ENCODE results near the gene NCAM1. TPM values are rescaled to one million over a fixed set of nuclear protein-coding genes. Genes with fewer than 3 reads are reported as not detected.

The NCAM1 gene
- total RNA-seq, 1 donor from 2014 or later, result 3.5 TPM

- intact Hi-C loops (cut with DNase I), result no loop called here
- H3K27me3 ChIP-seq (ENCODE audit: low read depth), result no peaks in the 10 kb centered on the region
- DNase-seq (no peak), ATAC-seq (no peak)
- H3K4me1 ChIP-seq, result no peaks in the 10 kb centered on the region
- H3K9me3 ChIP-seq, result no peaks in the 10 kb centered on the region
- TF ChIP-seq, protein P1, sequence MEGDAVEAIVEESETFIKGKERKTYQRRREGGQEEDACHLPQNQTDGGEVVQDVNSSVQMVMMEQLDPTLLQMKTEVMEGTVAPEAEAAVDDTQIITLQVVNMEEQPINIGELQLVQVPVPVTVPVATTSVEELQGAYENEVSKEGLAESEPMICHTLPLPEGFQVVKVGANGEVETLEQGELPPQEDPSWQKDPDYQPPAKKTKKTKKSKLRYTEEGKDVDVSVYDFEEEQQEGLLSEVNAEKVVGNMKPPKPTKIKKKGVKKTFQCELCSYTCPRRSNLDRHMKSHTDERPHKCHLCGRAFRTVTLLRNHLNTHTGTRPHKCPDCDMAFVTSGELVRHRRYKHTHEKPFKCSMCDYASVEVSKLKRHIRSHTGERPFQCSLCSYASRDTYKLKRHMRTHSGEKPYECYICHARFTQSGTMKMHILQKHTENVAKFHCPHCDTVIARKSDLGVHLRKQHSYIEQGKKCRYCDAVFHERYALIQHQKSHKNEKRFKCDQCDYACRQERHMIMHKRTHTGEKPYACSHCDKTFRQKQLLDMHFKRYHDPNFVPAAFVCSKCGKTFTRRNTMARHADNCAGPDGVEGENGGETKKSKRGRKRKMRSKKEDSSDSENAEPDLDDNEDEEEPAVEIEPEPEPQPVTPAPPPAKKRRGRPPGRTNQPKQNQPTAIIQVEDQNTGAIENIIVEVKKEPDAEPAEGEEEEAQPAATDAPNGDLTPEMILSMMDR (IDR thresholded peaks at IDR 0.05), result no peak
- H3K36me3 ChIP-seq, result no peaks in the 10 kb centered on the region
- no peak overlapping the region for H3K4me3 ChIP-seq
- H3K27ac ChIP-seq, result no peak overlapping the region
Observed at GRCh38 chr11:113240790-113241635, 279.8 kb downstream of the NCAM1 start.

- DNase-seq (no peak), ATAC-seq (no peak)
- Histone ChIP-seq H3K4me3 (no peak overlapping the region), H3K27me3 (ENCODE audit: low read depth) (no peaks in the 10 kb centered on the region), H3K27ac (no peak overlapping the region), H3K4me1 (no peaks in the 10 kb centered on the region), H3K9me3 (no peaks in the 10 kb centered on the region), H3K36me3 (no peaks in the 10 kb centered on the region)
- intact Hi-C loops (cut with DNase I), result no loop called here
- TF ChIP-seq, protein P1 (IDR thresholded peaks at IDR 0.05), result no peak
Observed at GRCh38 chr11:113241636-113242054, 280.4 kb downstream of the NCAM1 start.

GRCh38 chr11:113242060-113242459, 280.8 kb downstream of the NCAM1 start:
- H3K4me1 ChIP-seq, result no peaks in the 10 kb centered on the region
- DNase-seq, result no peak
- TF ChIP-seq, protein P1 (IDR thresholded peaks at IDR 0.05), result no peak
- intact Hi-C loops (cut with DNase I), result no loop called here
- no peaks in the 10 kb centered on the region for H3K27me3 ChIP-seq (ENCODE audit: low read depth)
- H3K27ac ChIP-seq, result no peak overlapping the region
- no peak for ATAC-seq
- H3K9me3 ChIP-seq, result no peaks in the 10 kb centered on the region
- no peak overlapping the region for H3K4me3 ChIP-seq
- no peaks in the 10 kb centered on the region for H3K36me3 ChIP-seq

GRCh38 chr11:113242767-113243397, 281.7 kb downstream of the NCAM1 start:
- TF ChIP-seq, protein P1 (IDR thresholded peaks at IDR 0.05), result no peak
- DNase-seq, result no peak
- Histone ChIP-seq H3K9me3 (no peaks in the 10 kb centered on the region), H3K4me3 (peak overlapping the region; percentile 41), H3K27ac (peak overlapping the region; percentile 56), H3K36me3 (no peaks in the 10 kb centered on the region), H3K4me1 (no peaks in the 10 kb centered on the region), H3K27me3 (ENCODE audit: low read depth) (no peaks in the 10 kb centered on the region)
- ATAC-seq, result peak in 1 of 2 donors; percentile 42
- intact Hi-C loops (cut with DNase I), result no loop called here

- intact Hi-C loops (cut with DNase I), result no loop called here
- DNase-seq, result no peak
- Histone ChIP-seq H3K4me1 (no peaks in the 10 kb centered on the region), H3K27me3 (ENCODE audit: low read depth) (no peaks in the 10 kb centered on the region), H3K36me3 (no peaks in the 10 kb centered on the region), H3K4me3 (no peak overlapping the region), H3K9me3 (no peaks in the 10 kb centered on the region), H3K27ac (no peak overlapping the region)
- ATAC-seq, result no peak
- TF ChIP-seq, protein P1 (IDR thresholded peaks at IDR 0.05), result no peak
Observed at GRCh38 chr11:113243696-113244095, 282.5 kb downstream of the NCAM1 start.
